A673 (cell line): Measurements from ENCODE around the gene USP35. TPM values are rescaled to one million over a fixed set of nuclear protein-coding genes. Genes with fewer than 3 reads are reported as not detected.

Source experiments
- BruUV-seq: library from RNA; stranded (reverse); fragments of 400-500 nt; replicated peaks from 2 replicates; lab custom pipeline; 2021; lab: Mats Ljungman, UMichigan
- CTCF ChIA-PET: fragments of 300-600 bp; sonication (Branson Sonifier 250); formaldehyde crosslinking; loops from one replicate; lab custom pipeline; 2022; ENCODE audit warnings: antibody characterized with exemption; lab: Charles Lee
- POLR2A ChIA-PET: fragments of 300-600 bp; sonication (Branson Sonifier 250); formaldehyde crosslinking; loops from one replicate; lab custom pipeline; 2022; ENCODE audit warnings: antibody characterized with exemption; ENCODE audit not compliant: low non-redundant PET; lab: Charles Lee
- DNase-seq: peaks from one replicate; pipeline ENCODE4 v3.0.0-alpha.2; 2015; ENCODE audit warnings: low spot score
- H3K27ac ChIP-seq: fragments of 200-600 bp; sonication (generic); 2 replicates; pipeline ENCODE4 v1.5.1; 2016; ENCODE audit warnings: mixed run types, low read depth, mild to moderate bottlenecking, mixed read lengths, antibody characterized with exemption, low read length; ENCODE audit not compliant: poor library complexity, severe bottlenecking
- H3K27me3 ChIP-seq: fragments of 200-600 bp; sonication (generic); replicated peaks from 2 replicates; pipeline ENCODE4 v1.6.1; 2017; ENCODE audit warnings: mixed run types, low read depth, mild to moderate bottlenecking, mixed read lengths, antibody characterized with exemption, low read length; ENCODE audit not compliant: insufficient read depth, poor library complexity
- H3K36me3 ChIP-seq: fragments of 200-600 bp; sonication (generic); 2 replicates; pipeline ENCODE4 v1.6.1; 2016; ENCODE audit warnings: mixed run types, mild to moderate bottlenecking, mixed read lengths, antibody characterized with exemption, low read length; ENCODE audit not compliant: insufficient read depth, poor library complexity, severe bottlenecking
- H3K4me1 ChIP-seq: fragments of 200-600 bp; sonication (generic); 2 replicates; pipeline ENCODE4 v1.6.1; 2017; ENCODE audit warnings: mixed run types, mild to moderate bottlenecking, mixed read lengths, antibody characterized with exemption, low read length; ENCODE audit not compliant: insufficient read depth, poor library complexity, severe bottlenecking
- H3K4me3 ChIP-seq: fragments of 200-600 bp; sonication (generic); 2 replicates; pipeline ENCODE4 v1.5.1; 2016; ENCODE audit warnings: low read depth, mixed run types, mild to moderate bottlenecking, mixed read lengths, low read length; ENCODE audit not compliant: poor library complexity, severe bottlenecking
- H3K9me3 ChIP-seq: fragments of 200-600 bp; sonication (generic); 2 replicates; pipeline ENCODE4 v1.6.1; 2016; ENCODE audit warnings: mixed run types, low read depth, mild to moderate bottlenecking, mixed read lengths, antibody characterized with exemption, low read length; ENCODE audit not compliant: poor library complexity, severe bottlenecking
- CTCF ChIP-seq: fragments of 300-800, 200-600 bp; sonication (generic); conservative IDR thresholded peaks from 2 replicates; pipeline ENCODE4 v1.5.1; 2017; ENCODE audit warnings: low read depth, mild to moderate bottlenecking, antibody characterized with exemption, low read length, moderate library complexity, mixed read lengths
- EZH2 ChIP-seq: fragments of 200-600 bp; sonication (generic); IDR thresholded peaks from 2 replicates; pipeline ENCODE4 v1.6.1; 2017; ENCODE audit warnings: borderline replicate concordance, low read depth, mild to moderate bottlenecking, mixed read lengths, antibody characterized with exemption, low read length; ENCODE audit not compliant: poor library complexity, severe bottlenecking
- intact Hi-C: fragments of 100-400 bp; cut with micrococcal nuclease; formaldehyde crosslinking; loops from one replicate; pipeline ENCODE4 v1.10.0; 2022; ENCODE audit not compliant: unreplicated experiment
- total RNA-seq: library from RNA; stranded (reverse); gene quantifications from 2 replicates; pipeline ENCODE4 v1.2.3, GENCODE V29; 2021

The USP35 gene
- total RNA-seq, 1 experiment from 2014 or later = 4.8 TPM

- no peaks in the 10 kb centered on the region for H3K27me3 ChIP-seq
- POLR2A ChIA-PET = no interaction called here
- H3K4me3 ChIP-seq = no peak overlapping the region
- DNase-seq = no peak
- no TSS peak for BruUV-seq
- CTCF ChIA-PET = no interaction called here
- peaks cover 3% of the 10 kb centered on the region for H3K4me1 ChIP-seq
- no peak overlapping the region for H3K27ac ChIP-seq
- no peaks in the 10 kb centered on the region for H3K9me3 ChIP-seq
- intact Hi-C loops = no loop called here
- TF ChIP-seq CTCF (no peak), EZH2 (no peak)
- H3K36me3 ChIP-seq = no peaks in the 10 kb centered on the region
Observed at GRCh38 chr11:78262238-78262637, 73.5 kb downstream of the USP35 start.

- Histone ChIP-seq H3K27me3 (no peaks in the 10 kb centered on the region), H3K36me3 (no peaks in the 10 kb centered on the region), H3K4me1 (no peaks in the 10 kb centered on the region), H3K4me3 (no peak overlapping the region), H3K27ac (no peak overlapping the region), H3K9me3 (no peaks in the 10 kb centered on the region)
- DNase-seq = no peak
- intact Hi-C loops = no loop called here
- ChIA-PET CTCF (no interaction called here), POLR2A (no interaction called here)
- no peak for TF ChIP-seq CTCF
- no peak for TF ChIP-seq EZH2
- BruUV-seq = no TSS peak
Observed at GRCh38 chr11:78262691-78263090, 74.0 kb downstream of the USP35 start.

Other genes starting within 250 kb of the USP35 start
- 66.1 and 68.2 TPM in 2 replicates for gene INTS4, start 194.3 kb upstream of the USP35 start, total RNA-seq
- 0.45 and 1.2 TPM in 2 replicates for gene KCTD14, start 165.6 kb upstream of the USP35 start, total RNA-seq
- gene THRSP, start 125.1 kb upstream of the USP35 start, total RNA-seq = not detected in 2 replicates
- gene NDUFC2, start 109.1 kb upstream of the USP35 start, total RNA-seq = 408 and 425 TPM in 2 replicates
- gene ALG8, start 49.3 kb upstream of the USP35 start, total RNA-seq = 112 and 131 TPM in 2 replicates
- 3.5 and 5.2 TPM in 2 replicates for gene KCTD21, start 293 bp upstream of the USP35 start, total RNA-seq
- gene GAB2, start 228.9 kb downstream of the USP35 start, total RNA-seq = 21.5 and 29.9 TPM in 2 replicates